ENCODE data around the gene SEPTIN8.

Gene SEPTIN8

GRCh38 chr5:132782101-132782500 lies 5.1 kb upstream of the SEPTIN8 start:
- DNase-seq (ENCODE audit: low spot score) = no peak

DNA sequence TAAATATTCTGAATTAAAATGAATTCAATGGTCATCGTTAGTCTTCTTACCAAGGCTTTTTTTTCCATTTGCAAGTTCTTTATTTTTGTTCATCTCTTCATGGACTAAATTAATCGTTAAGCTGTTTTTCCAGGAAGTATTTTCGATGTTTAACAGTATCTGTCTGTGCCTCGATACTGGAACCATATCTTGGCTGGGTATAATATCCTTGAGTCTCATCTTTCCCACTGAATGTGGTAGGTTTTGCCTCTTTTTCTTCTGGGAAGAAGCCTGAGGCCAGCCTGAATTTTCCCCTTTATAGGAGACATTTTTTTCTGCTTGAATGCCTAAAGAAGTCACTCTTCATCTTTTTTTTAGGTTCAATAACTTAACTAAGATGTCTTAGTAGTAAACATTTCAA lies 4.0 kb upstream of the SEPTIN8 start:
- DNase-seq (ENCODE audit: low spot score) = no peak

GRCh38 chr5:132780577-132780976 lies 3.5 kb upstream of the SEPTIN8 start:
- no peak for DNase-seq (ENCODE audit: low spot score)

DNA sequence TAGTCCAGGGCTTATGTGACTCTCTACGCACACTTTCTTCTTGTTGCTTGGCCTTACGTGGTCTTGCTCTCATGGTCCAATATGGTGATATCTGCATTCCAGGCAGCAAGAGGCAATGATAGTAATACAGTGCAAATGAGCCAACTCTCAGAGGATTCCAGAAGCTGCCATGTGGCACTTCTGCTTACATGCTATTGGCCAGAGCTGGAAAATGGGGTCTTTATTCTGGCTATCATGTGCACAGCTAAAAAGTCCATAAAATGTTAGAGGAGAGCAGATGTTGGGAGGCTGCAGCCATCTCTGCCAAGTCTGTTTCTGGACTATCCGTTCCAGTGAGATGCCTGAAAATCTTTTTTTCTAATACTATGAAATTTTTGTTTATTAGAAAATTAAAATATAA lies 2.9 kb upstream of the SEPTIN8 start:
- DNase-seq (ENCODE audit: low spot score) = no peak

- no peak for DNase-seq (ENCODE audit: low spot score)
Measured at GRCh38 chr5:132778856-132779255, 1.8 kb upstream of the SEPTIN8 start.

DNA sequence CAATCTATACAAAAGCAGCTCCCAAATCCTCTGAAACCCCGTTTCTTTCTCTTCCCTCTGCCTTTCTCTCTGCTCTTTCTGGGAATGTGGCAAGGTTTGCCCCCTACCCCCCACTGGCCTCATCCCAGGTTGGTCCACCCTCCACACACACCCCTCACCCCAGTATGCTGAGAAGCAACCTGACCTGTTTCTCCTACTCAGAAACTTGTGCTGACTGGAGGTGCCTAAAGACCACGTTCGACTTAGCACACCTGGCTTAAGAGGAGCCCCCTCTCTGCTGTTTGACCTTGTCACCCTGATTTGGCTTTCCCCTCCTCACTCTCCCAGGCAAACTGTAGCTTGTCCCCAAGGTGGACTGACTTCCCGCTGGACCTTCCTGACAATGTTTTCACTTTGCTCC lies 1.1 kb upstream of the SEPTIN8 start:
- DNase-seq (ENCODE audit: low spot score) = no peak

GRCh38 chr5:132776938-132777208 lies 166 bp downstream of the SEPTIN8 start:
- no peak for DNase-seq (ENCODE audit: low spot score)

GRCh38 chr5:132776131-132776937 lies 705 bp downstream of the SEPTIN8 start:
- DNase-seq (ENCODE audit: low spot score) = peak; percentile 25

DNA sequence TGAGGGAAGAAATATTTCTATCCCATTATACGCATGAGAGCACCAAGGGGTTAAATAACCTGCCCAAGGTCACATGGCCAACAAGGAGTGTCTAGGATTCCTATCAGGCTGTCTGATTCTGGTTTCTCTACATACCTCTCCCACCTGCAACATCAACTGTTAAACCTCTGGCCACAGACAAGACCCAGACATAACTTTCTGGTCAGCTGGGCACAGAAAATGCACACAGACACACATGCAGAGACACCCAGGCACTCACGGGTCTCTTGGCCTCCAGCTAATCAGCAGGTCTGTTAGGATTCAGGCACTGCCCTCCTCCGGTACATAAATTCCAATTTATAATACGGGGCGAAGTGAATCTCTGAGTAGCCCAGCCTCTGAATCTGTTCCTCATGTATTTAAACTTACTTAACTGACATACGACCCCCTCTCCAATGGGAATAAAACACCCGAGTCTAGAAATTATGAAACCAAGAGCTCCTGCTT lies 1.5 kb downstream of the SEPTIN8 start:
- no peak for DNase-seq (ENCODE audit: low spot score)

DNA sequence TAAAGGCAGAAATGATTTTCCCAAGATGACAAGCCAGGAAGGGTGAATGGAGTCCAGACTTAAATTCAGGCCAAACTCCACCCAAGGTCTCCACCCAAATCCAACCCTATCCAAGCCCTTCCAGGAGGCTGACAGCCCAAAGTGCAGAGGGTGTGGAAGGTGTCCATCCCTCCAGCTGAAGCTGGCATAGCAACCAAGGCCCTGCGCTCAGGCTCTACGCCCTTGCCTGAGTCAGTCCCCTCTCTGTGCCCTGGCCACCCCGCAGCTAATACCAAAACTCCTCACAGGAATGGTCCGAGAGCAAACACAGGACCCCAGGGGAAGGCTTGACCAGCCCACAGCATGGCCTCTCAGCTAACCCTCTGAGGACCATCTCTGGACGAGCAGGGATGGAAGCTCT lies 2.1 kb downstream of the SEPTIN8 start:
- DNase-seq (ENCODE audit: low spot score) = no peak

- DNase-seq (ENCODE audit: low spot score) = no peak
Measured at GRCh38 chr5:132774406-132774805, 2.6 kb downstream of the SEPTIN8 start.

DNA sequence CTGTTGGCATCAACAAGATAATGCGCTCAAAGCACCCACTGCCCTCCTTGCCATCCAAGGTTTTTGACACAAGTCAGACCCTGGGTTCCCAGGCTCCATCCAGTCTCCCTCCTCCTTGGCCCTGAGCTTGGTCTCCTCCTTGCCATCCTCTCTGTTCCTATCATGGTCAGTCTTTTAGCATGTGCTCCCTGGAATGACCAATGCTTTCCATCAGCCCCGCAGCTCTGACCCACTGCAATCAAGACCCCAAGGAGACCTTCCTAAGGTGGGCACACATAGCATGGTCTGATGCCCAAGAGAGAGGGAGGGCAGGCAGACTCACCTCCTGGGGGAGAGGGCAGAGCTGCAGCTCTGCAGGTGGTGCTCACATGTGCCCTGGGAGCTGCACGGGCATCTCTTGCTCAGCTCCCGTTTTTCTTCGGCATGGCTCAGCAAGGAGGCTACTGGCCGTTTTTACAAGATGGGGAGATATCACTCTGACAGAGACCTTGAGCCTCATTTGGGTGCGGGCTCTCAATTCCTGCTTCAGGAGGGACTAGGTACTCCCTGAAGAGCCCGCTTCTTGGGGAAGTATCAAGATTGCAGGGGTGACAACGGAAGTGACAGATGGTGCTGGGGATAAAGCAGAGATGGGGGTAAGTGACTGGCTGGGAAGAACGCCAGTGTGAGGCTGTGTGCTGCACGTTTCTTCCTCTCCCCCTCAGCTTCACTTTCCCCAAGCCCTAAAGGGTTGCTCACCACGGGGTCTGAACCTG lies 3.3 kb downstream of the SEPTIN8 start:
- DNase-seq (ENCODE audit: low spot score) = no peak

DNA sequence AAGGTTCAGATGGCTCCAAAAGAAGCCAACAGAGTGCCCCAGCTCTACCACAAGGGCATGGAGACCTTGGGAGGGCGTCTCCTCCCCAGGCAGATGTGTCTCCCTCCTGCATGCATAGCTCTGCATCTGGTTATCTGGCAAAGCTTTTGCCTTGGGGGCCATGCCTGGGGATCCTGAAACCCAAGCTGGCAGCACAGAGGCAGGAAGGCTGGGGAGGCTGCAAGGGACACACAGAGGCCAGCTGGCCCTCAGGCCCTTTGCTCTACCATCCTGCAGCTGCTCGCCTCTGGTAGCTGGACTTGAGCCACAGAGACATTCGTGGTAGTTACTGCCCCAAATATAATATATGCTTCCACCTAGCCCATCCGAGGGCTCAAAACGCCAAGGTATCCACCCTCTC lies 3.9 kb downstream of the SEPTIN8 start:
- no peak for DNase-seq (ENCODE audit: low spot score)

DNA sequence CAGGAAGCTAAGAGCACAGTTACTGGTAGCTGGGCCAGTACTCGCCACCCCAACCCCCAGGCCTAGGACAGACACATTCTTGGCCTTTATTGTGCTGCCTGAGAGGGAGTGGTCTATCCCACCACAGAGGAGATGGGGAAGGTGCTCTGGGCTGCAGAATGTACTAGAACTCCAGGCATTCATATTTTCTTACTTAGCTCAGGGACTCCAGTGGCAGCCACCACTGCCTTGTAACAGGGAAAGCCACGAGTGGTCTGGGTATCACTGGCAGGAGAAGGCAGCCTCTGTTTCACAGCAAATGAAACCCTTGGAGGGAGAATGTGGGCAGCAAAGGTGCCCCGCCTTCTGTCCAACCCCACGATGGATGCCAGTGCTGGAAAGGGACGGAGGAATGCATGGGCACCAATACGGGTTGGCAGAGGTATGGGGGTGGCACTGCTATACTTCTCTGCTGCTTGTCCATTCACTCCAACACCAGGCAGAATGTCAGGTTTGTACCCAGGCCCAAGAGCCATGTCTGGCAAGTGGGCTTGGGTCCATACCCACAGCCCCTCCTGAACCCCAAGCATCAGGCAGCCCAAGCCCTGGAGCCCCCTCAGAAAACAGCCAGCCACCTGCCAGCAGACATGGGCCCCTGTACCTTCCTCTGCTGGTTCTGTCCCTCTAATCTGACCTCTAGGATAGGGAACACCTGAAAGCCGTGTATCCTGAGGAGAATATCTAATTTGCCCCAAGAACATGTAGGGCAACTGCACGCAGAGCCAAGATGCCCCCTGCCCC lies 4.6 kb downstream of the SEPTIN8 start:
- DNase-seq (ENCODE audit: low spot score) = no peak

DNA sequence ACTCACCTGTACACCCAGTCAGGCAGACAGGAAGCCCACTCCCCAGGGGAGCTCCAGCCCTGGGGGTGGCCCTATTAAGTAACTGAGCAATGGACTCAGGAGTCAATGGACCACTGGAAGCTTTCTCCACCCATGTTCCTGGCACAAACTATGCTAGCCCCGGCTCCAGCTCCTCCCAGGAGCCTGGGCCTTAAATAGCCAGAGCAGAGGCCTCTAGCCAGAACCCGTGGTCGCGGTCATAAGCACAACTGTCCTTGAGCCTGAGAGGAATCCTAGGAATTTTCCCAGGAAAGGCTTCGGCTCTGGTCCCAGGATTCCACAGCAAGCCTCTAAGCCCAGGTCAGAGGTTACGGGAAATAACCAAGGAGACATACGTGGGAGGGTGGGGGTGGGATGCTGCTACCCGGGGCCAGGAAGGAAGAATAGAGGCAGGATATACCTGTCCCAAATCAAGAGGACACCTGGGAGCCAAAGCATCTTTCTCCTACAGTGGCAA lies 5.5 kb downstream of the SEPTIN8 start:
- no peak for DNase-seq (ENCODE audit: low spot score)

DNA sequence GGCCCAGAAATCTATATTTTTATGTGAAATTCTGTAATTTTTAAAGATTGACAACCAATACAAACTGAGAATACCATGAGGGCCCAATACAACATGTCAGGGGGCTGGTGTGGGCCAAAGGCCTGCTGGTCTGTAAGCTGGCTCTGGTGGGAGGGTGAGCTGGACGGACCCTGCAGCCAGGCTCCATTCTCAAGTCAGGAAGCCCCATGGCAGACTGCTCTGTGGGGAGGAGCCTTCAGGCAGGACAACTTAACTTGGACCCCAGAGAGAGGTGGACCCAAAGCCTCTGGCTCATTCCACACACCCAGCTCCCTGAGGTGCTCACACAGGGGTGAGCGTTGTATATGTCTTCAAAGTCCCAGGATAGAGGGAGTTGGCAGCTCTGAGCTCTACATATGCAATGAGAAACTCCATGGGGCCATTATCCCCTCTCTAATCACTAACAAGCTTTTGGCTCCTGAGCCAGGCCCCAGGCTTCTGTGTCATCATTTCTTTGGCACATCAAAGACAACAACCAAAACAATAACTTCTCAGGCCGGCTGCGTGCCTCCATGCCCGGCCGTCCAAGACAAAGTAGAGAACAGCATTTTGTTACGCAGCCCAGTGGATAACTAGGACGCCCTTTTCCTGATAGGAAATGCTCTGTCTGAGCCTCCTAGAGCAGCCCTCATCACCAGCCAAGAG lies 6.4 kb downstream of the SEPTIN8 start:
- DNase-seq (ENCODE audit: low spot score) = no peak

DNA sequence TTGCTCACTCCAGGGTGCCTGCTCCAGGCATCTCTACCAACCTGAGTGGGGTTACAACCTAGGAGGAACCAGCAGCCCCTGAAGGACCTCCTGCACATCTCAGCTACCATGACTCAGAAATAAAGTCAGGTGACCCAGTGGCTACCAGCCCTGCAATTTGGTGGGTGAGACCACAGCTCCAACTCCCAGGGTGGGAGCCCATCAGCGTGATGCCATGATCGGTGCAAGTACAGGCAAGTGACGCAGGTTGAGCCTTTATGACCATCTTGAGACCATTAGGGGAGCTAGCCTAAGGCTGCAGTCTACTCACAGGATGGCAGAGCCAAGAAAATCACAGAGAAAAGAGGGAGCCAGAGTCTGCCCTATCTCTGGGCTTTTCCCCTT lies 8.6 kb downstream of the SEPTIN8 start:
- DNase-seq (ENCODE audit: low spot score) = no peak

- no peak for DNase-seq (ENCODE audit: low spot score)
Measured at GRCh38 chr5:132767150-132767549, 9.9 kb downstream of the SEPTIN8 start.

DNA sequence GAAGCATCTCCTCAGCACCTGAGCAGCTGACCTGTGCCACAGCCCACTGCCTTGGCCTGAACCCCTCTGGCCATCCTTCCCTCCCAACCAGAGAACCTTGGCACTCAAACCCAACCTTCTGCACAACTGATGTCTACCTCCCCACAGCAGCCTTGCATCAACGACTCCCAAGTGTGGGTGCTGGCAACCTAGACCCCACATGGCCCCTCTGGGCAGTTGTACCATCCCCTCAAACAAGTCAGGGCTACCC lies 10.3 kb downstream of the SEPTIN8 start:
- no peak for DNase-seq (ENCODE audit: low spot score)

GRCh38 chr5:132766020-132766805 lies 10.8 kb downstream of the SEPTIN8 start:
- no peak for DNase-seq (ENCODE audit: low spot score)

GRCh38 chr5:132765311-132766019 lies 11.6 kb downstream of the SEPTIN8 start:
- no peak for DNase-seq (ENCODE audit: low spot score)
